ENCODE measurements around the gene ARGLU1. TPM values are rescaled to one million over a fixed set of nuclear protein-coding genes. Genes with fewer than 3 reads are reported as not detected.

ARGLU1 gene
- total and polyA plus RNA-seq, 9 of the 15 experiments (the other 6 are each of a cell fraction or from before 2014, with no cell fraction given): 19.3 to 99.9 (median 49.3) TPM

- peak; percentile 84 for TF ChIP-seq EP400 (IDR thresholded peaks at IDR 0.05)
- TF ChIP-seq CXXC5 (CRISPR knock-in tag; IDR thresholded peaks at IDR 0.05): peak; percentile 49; the same call in 1 of the 2 replicates
- TF ChIP-seq MNT (conservative IDR thresholded peaks at IDR 0.05): peak in 1 of 2 experiments; percentile 66; a peak in 3 of 4 replicates
- no peak for TF ChIP-seq CHAMP1 (IDR thresholded peaks at IDR 0.05)
- TF ChIP-seq GABPA (tag; conservative IDR thresholded peaks at IDR 0.05; ENCODE audit: low read depth): 0 out of 2 replicates have a peak, but pooled peaks have one; percentile 23
- 0 out of 2 replicates have a peak, but pooled peaks have one; percentile 34 for TF ChIP-seq ZNF644 (tag; IDR thresholded peaks at IDR 0.05; ENCODE audit: low read depth)
- TF ChIP-seq NFIX (CRISPR knock-in tag; IDR thresholded peaks at IDR 0.05; ENCODE audit: low read depth): no peak
- TF ChIP-seq SMARCB1 (IDR thresholded peaks at IDR 0.05; ENCODE audit: insufficient read length, low read depth): no peak
- TF ChIP-seq ZNF12 (CRISPR knock-in tag; IDR thresholded peaks at IDR 0.05): peak; percentile 66; the same call in 1 of the 2 replicates
- no peak for TF ChIP-seq POLR3A (IDR thresholded peaks at IDR 0.05; ENCODE audit: borderline replicate concordance, extremely low read depth, insufficient read depth, insufficient read length)
- TF ChIP-seq CTBP1 (IDR thresholded peaks at IDR 0.05; ENCODE audit: borderline replicate concordance): peak; percentile 25; the same call in 1 of the 2 replicates
- no peak for TF ChIP-seq HDAC6 (IDR thresholded peaks at IDR 0.05; ENCODE audit: low read depth, low read length)
- peak; percentile 88 for TF ChIP-seq RBBP5 (IDR thresholded peaks at IDR 0.05; ENCODE audit: borderline replicate concordance, insufficient read depth, low read length, poor library complexity, severe bottlenecking)
- no peak for TF ChIP-seq EHMT2 (IDR thresholded peaks at IDR 0.05)
- peak; percentile 79 for TF ChIP-seq ZNF143 (CRISPR knock-in tag; IDR thresholded peaks at IDR 0.05)
- peak; percentile 43; the same call in 1 of the 2 replicates for TF ChIP-seq ELF1 (tag; IDR thresholded peaks at IDR 0.05)
- TF ChIP-seq FOXP4 (CRISPR knock-in tag; IDR thresholded peaks at IDR 0.05; ENCODE audit: borderline replicate concordance): 0 out of 2 replicates have a peak, but pooled peaks have one; percentile 37
- no peak for TF ChIP-seq SMARCA4 (IDR thresholded peaks at IDR 0.05)
- TF ChIP-seq ETV5 (CRISPR knock-in tag; IDR thresholded peaks at IDR 0.05; ENCODE audit: low read depth): 0 out of 2 replicates have a peak, but pooled peaks have one; percentile 24
- no peak for TF ChIP-seq ZKSCAN8 (CRISPR knock-in tag; IDR thresholded peaks at IDR 0.05)
Measured at GRCh38 chr13:106567474-106568298, at the start of gene ARGLU1 (continued).
